Calu3 (cell line): ENCODE results near the gene MIDN. TPM values are rescaled to one million over a fixed set of nuclear protein-coding genes. Genes with fewer than 3 reads are reported as not detected.

Source experiments
- BruUV-seq: library from RNA; stranded (reverse); fragments of 400-500 nt; replicated peaks from 2 replicates; lab custom pipeline; 2021; lab: Mats Ljungman, UMichigan
- CTCF ChIA-PET: fragments of 300-600 bp; sonication (Branson Sonifier 250); formaldehyde crosslinking; loops from one replicate; lab custom pipeline; 2022; ENCODE audit warnings: antibody characterized with exemption; lab: Charles Lee
- DNase-seq: peaks from one replicate; pipeline ENCODE4 v3.0.0; 2022
- H3K27ac Mint-ChIP-seq: one replicate; pipeline ENCODE4 v1.8.0; 2022; ENCODE audit warnings: mixed read lengths; ENCODE audit not compliant: unreplicated experiment
- H3K27me3 Mint-ChIP-seq: one replicate; pipeline ENCODE4 v1.8.0; 2022; ENCODE audit warnings: mixed read lengths; ENCODE audit not compliant: unreplicated experiment
- H3K36me3 Mint-ChIP-seq: one replicate; pipeline ENCODE4 v1.8.0; 2022; ENCODE audit warnings: mild to moderate bottlenecking, moderate library complexity, mixed read lengths; ENCODE audit not compliant: insufficient read depth, unreplicated experiment
- H3K4me1 Mint-ChIP-seq: one replicate; pipeline ENCODE4 v1.8.0; 2022; ENCODE audit warnings: mild to moderate bottlenecking, low read depth, mixed read lengths; ENCODE audit not compliant: unreplicated experiment
- H3K4me3 Mint-ChIP-seq: one replicate; pipeline ENCODE4 v1.8.0; 2022; ENCODE audit warnings: mild to moderate bottlenecking, low read depth, moderate library complexity, mixed read lengths; ENCODE audit not compliant: unreplicated experiment
- H3K9me3 Mint-ChIP-seq: one replicate; pipeline ENCODE4 v1.8.0; 2022; ENCODE audit warnings: low read depth, mixed read lengths; ENCODE audit not compliant: unreplicated experiment
- intact Hi-C: fragments of 100-400 bp; cut with micrococcal nuclease; formaldehyde crosslinking; loops from one replicate; pipeline ENCODE4 v1.10.0; 2022; ENCODE audit not compliant: unreplicated experiment
- total RNA-seq: library from RNA; stranded (reverse); gene quantifications from 2 replicates; pipeline ENCODE4 v1.2.3, GENCODE V29; 2022
- TF ChIP-seq, protein P1 (sequence below): fragments of 200-600 bp; IDR thresholded peaks from one replicate; pipeline ENCODE4 v1.8.0; 2022; ENCODE audit warnings: antibody characterized with exemption; ENCODE audit not compliant: unreplicated experiment

Gene MIDN
- total RNA-seq, 1 experiment from 2014 or later, result 61.8 TPM

DNA sequence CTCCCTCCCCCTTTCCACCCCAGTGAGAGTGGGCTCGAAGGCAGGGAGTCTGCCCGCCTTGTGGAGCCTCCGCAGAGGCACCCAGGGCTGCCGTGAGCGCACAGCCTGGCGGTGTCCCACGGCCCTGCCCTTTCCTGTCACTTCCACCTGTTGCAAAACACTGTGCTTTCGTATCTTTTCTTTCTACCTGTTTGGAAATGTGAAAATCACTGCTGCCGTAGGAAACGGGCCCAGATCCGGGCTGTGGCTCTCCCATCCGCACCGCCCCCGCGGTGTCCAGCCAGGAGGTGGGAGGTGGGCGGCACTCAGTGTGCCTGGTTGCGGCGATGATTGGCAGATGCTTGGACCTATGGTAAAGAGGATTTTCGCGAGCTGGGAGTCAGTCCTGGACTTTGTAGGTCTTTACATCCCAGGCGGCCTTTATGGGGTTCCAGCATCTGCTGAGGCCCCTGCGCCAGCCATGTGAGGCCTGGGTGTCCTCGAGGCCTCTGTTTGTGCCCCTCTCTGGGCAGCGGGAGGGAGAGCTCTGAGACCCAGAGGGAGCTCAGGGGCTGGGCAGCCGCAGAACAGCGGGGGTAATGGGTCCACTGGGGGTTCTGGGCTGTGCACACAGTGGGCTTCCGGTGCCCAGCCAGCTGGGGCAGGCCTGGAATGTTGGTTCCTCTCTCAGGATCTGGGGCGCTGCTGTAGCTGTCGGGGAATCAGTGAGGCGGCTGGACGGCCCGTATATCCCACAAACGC lies 36.7 kb upstream of the MIDN start:
- H3K27ac Mint-ChIP-seq, result no peak overlapping the region
- H3K27me3 Mint-ChIP-seq, result no peaks in the 10 kb centered on the region
- no peak overlapping the region for H3K4me3 Mint-ChIP-seq
- CTCF ChIA-PET, result no interaction called here
- no TSS peak for BruUV-seq
- DNase-seq, result no peak
- no peaks in the 10 kb centered on the region for H3K9me3 Mint-ChIP-seq
- intact Hi-C loops, result no loop called here
- H3K36me3 Mint-ChIP-seq, result peaks cover 42% of the 10 kb centered on the region
- no peaks in the 10 kb centered on the region for H3K4me1 Mint-ChIP-seq
- TF ChIP-seq, protein P1, sequence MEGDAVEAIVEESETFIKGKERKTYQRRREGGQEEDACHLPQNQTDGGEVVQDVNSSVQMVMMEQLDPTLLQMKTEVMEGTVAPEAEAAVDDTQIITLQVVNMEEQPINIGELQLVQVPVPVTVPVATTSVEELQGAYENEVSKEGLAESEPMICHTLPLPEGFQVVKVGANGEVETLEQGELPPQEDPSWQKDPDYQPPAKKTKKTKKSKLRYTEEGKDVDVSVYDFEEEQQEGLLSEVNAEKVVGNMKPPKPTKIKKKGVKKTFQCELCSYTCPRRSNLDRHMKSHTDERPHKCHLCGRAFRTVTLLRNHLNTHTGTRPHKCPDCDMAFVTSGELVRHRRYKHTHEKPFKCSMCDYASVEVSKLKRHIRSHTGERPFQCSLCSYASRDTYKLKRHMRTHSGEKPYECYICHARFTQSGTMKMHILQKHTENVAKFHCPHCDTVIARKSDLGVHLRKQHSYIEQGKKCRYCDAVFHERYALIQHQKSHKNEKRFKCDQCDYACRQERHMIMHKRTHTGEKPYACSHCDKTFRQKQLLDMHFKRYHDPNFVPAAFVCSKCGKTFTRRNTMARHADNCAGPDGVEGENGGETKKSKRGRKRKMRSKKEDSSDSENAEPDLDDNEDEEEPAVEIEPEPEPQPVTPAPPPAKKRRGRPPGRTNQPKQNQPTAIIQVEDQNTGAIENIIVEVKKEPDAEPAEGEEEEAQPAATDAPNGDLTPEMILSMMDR, result no peak

GRCh38 chr19:1213391-1214286 lies 34.7 kb upstream of the MIDN start:
- Mint-ChIP-seq H3K27ac (no peak overlapping the region), H3K4me1 (no peaks in the 10 kb centered on the region), H3K27me3 (no peaks in the 10 kb centered on the region), H3K9me3 (no peaks in the 10 kb centered on the region), H3K36me3 (peaks cover 22% of the 10 kb centered on the region), H3K4me3 (no peak overlapping the region)
- CTCF ChIA-PET, result no interaction called here
- DNase-seq, result no peak
- no TSS peak for BruUV-seq
- TF ChIP-seq, protein P1, result no peak
- intact Hi-C loops, result no loop called here

DNA sequence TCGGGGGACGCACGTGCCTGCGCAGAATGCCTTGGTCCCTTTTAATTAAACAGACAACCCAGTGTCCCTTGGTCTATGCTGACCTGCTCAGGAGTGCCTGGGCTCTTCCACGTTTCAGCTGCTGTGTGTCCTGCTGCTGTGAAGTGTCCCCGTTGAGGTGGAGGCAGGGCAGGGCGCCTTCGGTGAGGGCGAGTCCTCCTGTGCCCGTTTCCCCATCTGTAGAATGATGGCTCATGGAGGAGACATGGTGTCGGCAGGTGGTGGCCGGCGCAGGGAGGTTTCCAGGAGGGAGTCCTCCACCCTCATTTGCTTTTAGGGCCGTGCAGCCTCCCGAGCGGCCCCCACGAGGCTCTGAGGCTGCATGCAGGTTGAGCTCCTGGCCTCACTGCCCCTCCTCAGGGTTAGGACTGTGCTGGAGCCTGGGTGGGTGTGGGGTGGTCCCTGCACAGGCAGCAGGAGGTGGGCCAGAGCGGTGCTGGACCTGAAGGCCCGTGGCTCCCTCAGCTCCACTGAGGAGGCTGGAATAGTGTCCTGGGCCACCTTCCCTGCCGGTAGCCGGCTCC lies 34.0 kb upstream of the MIDN start:
- H3K36me3 Mint-ChIP-seq, result peaks cover 15% of the 10 kb centered on the region
- no peak for DNase-seq
- no peak overlapping the region for H3K4me3 Mint-ChIP-seq
- H3K4me1 Mint-ChIP-seq, result no peaks in the 10 kb centered on the region
- H3K27ac Mint-ChIP-seq, result no peak overlapping the region
- no peaks in the 10 kb centered on the region for H3K9me3 Mint-ChIP-seq
- no peaks in the 10 kb centered on the region for H3K27me3 Mint-ChIP-seq
- TF ChIP-seq, protein P1, result no peak
- CTCF ChIA-PET, result no interaction called here
- BruUV-seq, result no TSS peak
- intact Hi-C loops, result no loop called here

DNA sequence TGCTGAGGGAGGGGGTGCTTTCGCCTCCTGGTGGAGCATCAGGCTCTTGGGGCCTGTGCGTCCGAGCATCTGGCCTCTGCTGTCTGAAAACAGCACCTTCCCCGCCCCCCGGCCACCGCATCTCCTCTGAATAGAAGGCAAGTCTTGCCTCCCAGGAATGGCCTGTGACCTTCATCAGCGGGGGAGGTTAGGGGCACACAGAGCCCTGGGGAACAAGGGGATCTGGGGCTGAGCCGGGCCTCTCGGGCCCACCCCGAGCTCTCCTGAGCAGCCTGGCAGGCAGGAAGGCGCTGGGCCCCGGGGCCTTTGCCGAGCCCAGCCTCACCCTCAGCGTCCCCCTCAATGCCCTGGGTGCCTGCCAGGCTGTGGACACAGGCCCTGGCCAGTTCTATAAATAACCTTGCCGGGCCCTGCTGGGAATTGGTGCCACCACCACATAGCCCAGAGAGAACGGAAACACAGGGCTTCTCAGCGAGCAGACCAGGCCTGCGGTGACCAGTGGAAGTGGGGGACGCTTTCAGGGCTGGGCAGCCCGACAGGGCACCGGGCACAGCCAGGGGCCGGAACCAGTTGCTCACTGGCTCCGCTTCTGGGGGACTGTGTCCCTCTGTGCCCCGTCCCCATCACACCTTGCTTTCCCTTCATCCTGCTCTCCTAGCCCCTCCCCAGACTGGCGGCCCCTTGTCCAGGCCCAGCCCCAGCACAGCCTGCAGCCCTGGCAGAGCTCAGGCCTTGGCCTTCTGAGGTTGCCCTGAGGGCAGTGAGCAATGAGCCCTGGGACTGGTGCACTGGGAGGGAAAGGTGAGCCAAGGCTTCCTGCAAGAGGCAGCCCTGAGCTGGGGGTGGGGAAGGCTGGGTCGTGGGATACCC lies 33.3 kb upstream of the MIDN start:
- no peak for DNase-seq
- Mint-ChIP-seq H3K4me1 (no peaks in the 10 kb centered on the region), H3K9me3 (no peaks in the 10 kb centered on the region), H3K36me3 (peaks cover 15% of the 10 kb centered on the region), H3K27ac (no peak overlapping the region), H3K27me3 (no peaks in the 10 kb centered on the region), H3K4me3 (no peak overlapping the region)
- CTCF ChIA-PET, result no interaction called here
- intact Hi-C loops, result no loop called here
- TF ChIP-seq, protein P1, result no peak
- BruUV-seq, result no TSS peak
